Natural killer cell (primary cell): ENCODE measurements around the gene AP2B1. TPM values are rescaled to one million over a fixed set of nuclear protein-coding genes. Genes with fewer than 3 reads are reported as not detected.

Source experiments
- ATAC-seq, 3 donors: fragments of 150-1000 bp in 2 of 3; fragments of 200-7000 bp in 1 of 3; cut with Tn5 transposase; 1 replicate in 1 of 3; 2 replicates in 2 of 3; pipeline ENCODE4 v1.10.0; 2021; ENCODE audit warnings: mild to moderate bottlenecking in 2 of 3, moderate library complexity in 2 of 3
- DNase-seq, 2 donors: peaks; one replicate each; pipeline versions ENCODE4 v3.0.0 to v3.0.0-alpha.2; 2013 to 2021; ENCODE audit warnings: mixed read lengths in 1 of 2
- H3K27ac ChIP-seq: one replicate; pipeline ENCODE4 v1.5.1; 2013; ENCODE audit warnings: mild to moderate bottlenecking, low read length
- H3K27me3 ChIP-seq: one replicate; pipeline ENCODE4 v1.6.1; 2013; ENCODE audit warnings: low read length; ENCODE audit not compliant: control insufficient read depth, insufficient read depth
- H3K36me3 ChIP-seq: one replicate; pipeline ENCODE4 v1.6.1; 2013; ENCODE audit warnings: low read length; ENCODE audit not compliant: control insufficient read depth, insufficient read depth
- H3K4me1 ChIP-seq: one replicate; pipeline ENCODE4 v1.6.1; 2013; ENCODE audit warnings: low read length; ENCODE audit not compliant: control insufficient read depth, insufficient read depth
- H3K4me3 ChIP-seq: one replicate; pipeline ENCODE4 v1.5.1; 2013; ENCODE audit warnings: low read length
- H3K9me3 ChIP-seq: one replicate; pipeline ENCODE4 v1.6.1; 2013; ENCODE audit warnings: low read length; ENCODE audit not compliant: control insufficient read depth, insufficient read depth
- H3K27ac Mint-ChIP-seq, 2 donors: one replicate each; pipeline ENCODE4 v1.8.0; 2022; ENCODE audit warnings: mild to moderate bottlenecking in 2 of 2, mixed read lengths in 2 of 2, moderate library complexity in 1 of 2
- H3K27me3 Mint-ChIP-seq, 2 donors: one replicate each; pipeline ENCODE4 v1.8.0; 2022; ENCODE audit warnings: low read depth in 2 of 2, mixed read lengths in 2 of 2
- H3K36me3 Mint-ChIP-seq: one replicate; pipeline ENCODE4 v1.8.0; 2022; ENCODE audit warnings: mixed read lengths
- H3K4me1 Mint-ChIP-seq, 2 donors: one replicate each; pipeline ENCODE4 v1.8.0; 2022; ENCODE audit warnings: mixed read lengths in 2 of 2
- H3K4me3 Mint-ChIP-seq: one replicate; pipeline ENCODE4 v1.8.0; 2022; ENCODE audit warnings: mild to moderate bottlenecking, moderate library complexity, mixed read lengths
- H3K9me3 Mint-ChIP-seq, 2 donors: one replicate each; pipeline ENCODE4 v1.8.0; 2022; ENCODE audit warnings: mixed read lengths in 2 of 2
- WGBS: methylation state at CpG from one replicate; pipeline ENCODE4 v1.1.7; 2013; ENCODE audit warnings: missing lambda C conversion rate; ENCODE audit not compliant: insufficient coverage; 5-methylcytosine and 5-hydroxymethylcytosine counted together
- intact Hi-C: fragments of 100-400 bp; cut with micrococcal nuclease; formaldehyde crosslinking; loops from one replicate; pipeline ENCODE4 v1.14.2; 2022
- total RNA-seq, 4 donors: library from RNA; stranded (reverse); fragments of 120-200 nt in 1 of 4; gene quantifications; one replicate each; pipeline versions ENCODE4 v1.2.3 to v1.2.4, GENCODE V29; 2013 to 2022
- TF ChIP-seq, protein P1 (sequence below): fragments of 200-600 bp; IDR thresholded peaks from one replicate; pipeline ENCODE4 v1.8.0; 2022; ENCODE audit warnings: antibody characterized with exemption

AP2B1 gene
- total RNA-seq, 3 donors from 2014 or later (not counting 1 experiment from before 2014, with no cell fraction given), result 111 to 148 (median 139) TPM

- Mint-ChIP-seq H3K4me1 (peaks cover 0 to 5% of the 10 kb centered on the region in 2 donors), H3K9me3 (no peaks in the 10 kb centered on the region), H3K27me3 (no peaks in the 10 kb centered on the region), H3K27ac (no peak overlapping the region), H3K36me3 (no peaks in the 10 kb centered on the region), H3K4me3 (no peak overlapping the region)
- intact Hi-C loops, result no loop called here
- TF ChIP-seq, protein P1, sequence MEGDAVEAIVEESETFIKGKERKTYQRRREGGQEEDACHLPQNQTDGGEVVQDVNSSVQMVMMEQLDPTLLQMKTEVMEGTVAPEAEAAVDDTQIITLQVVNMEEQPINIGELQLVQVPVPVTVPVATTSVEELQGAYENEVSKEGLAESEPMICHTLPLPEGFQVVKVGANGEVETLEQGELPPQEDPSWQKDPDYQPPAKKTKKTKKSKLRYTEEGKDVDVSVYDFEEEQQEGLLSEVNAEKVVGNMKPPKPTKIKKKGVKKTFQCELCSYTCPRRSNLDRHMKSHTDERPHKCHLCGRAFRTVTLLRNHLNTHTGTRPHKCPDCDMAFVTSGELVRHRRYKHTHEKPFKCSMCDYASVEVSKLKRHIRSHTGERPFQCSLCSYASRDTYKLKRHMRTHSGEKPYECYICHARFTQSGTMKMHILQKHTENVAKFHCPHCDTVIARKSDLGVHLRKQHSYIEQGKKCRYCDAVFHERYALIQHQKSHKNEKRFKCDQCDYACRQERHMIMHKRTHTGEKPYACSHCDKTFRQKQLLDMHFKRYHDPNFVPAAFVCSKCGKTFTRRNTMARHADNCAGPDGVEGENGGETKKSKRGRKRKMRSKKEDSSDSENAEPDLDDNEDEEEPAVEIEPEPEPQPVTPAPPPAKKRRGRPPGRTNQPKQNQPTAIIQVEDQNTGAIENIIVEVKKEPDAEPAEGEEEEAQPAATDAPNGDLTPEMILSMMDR, result no peak
- Histone ChIP-seq H3K36me3 (peaks cover 32% of the 10 kb centered on the region), H3K4me3 (no peak overlapping the region), H3K4me1 (no peaks in the 10 kb centered on the region), H3K9me3 (no peaks in the 10 kb centered on the region), H3K27me3 (no peaks in the 10 kb centered on the region), H3K27ac (no peak overlapping the region)
- ATAC-seq (no peak), DNase-seq (no peak)
- WGBS, result 70% methylated on average over 2 of the region's 2 CpGs
Observed at GRCh38 chr17:35666070-35666469, 78.9 kb downstream of the AP2B1 start.

DNA sequence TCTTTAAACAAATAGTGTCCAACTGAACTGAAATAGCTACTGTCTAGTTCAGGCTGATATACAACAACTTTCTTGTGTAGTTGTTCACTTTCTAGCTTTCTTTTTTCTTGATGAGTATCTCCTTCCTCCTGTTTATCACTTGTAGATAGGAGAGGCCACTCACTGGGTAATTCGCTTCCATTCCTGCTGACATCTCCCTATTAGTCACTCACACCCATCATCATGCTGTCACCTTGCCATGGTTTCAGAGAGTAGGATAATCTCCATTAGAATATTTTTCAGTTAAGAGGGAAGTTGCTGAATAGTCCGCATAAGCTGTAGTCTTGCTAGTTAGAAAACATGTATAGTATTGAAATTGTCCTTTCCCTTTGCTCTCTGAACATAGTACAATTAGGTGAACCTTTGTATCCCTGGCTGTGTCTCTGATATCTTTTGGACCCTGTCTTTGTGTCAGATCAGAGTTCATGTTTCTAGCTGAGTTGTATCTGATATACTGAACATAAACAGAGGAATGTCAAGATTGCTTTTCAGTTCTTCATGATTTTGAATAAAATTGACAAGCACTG is 79.9 kb downstream of the AP2B1 start:
- TF ChIP-seq, protein P1, result no peak
- H3K9me3 Mint-ChIP-seq, result no peaks in the 10 kb centered on the region
- peaks cover 0 to 5% of the 10 kb centered on the region in 2 donors for H3K4me1 Mint-ChIP-seq
- Histone ChIP-seq H3K27ac (no peak overlapping the region), H3K4me3 (no peak overlapping the region), H3K27me3 (no peaks in the 10 kb centered on the region), H3K4me1 (no peaks in the 10 kb centered on the region), H3K36me3 (peaks cover 36% of the 10 kb centered on the region), H3K9me3 (no peaks in the 10 kb centered on the region)
- ATAC-seq (no peak), DNase-seq (no peak)
- H3K27me3 Mint-ChIP-seq, result no peaks in the 10 kb centered on the region
- H3K27ac Mint-ChIP-seq, result no peak overlapping the region
- intact Hi-C loops, result no loop called here
- WGBS, result 100% methylated on average over 1 of the region's 2 CpGs
- H3K4me3 Mint-ChIP-seq, result no peak overlapping the region
- H3K36me3 Mint-ChIP-seq, result peaks cover 6% of the 10 kb centered on the region

DNA sequence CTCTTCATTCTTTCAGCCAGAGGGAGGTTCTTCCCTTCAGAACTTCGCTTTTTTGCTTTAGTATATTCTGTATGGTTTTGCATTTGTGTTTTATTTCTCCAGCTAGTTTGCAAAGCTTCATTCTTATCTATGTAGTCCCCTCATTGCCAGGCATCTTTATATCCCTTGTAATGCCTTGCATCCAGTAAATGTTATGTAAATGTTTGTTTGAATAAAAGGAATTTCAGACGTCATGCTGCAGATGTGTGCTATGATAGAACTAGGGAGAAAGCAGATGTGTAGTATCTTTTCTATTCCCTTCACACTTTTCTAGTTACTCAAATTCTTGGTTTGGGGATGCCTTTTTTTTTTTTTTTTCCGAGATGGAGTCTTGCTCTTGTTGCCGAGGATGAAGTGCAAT is 81.7 kb downstream of the AP2B1 start:
- peaks cover 38% of the 10 kb centered on the region for H3K36me3 ChIP-seq
- no peak overlapping the region for H3K4me3 ChIP-seq
- H3K4me1 Mint-ChIP-seq, result peaks cover 0 to 5% of the 10 kb centered on the region in 2 donors
- no peaks in the 10 kb centered on the region for H3K9me3 ChIP-seq
- 85% methylated on average over 2 of the region's 4 CpGs for WGBS
- no peaks in the 10 kb centered on the region for H3K27me3 Mint-ChIP-seq
- TF ChIP-seq, protein P1, result no peak
- ATAC-seq (no peak), DNase-seq (no peak)
- no peak overlapping the region for H3K4me3 Mint-ChIP-seq
- no peak overlapping the region for H3K27ac ChIP-seq
- no peaks in the 10 kb centered on the region for H3K27me3 ChIP-seq
- intact Hi-C loops, result no loop called here
- H3K4me1 ChIP-seq, result no peaks in the 10 kb centered on the region
- no peak overlapping the region for H3K27ac Mint-ChIP-seq
- peaks cover 6% of the 10 kb centered on the region for H3K36me3 Mint-ChIP-seq
- H3K9me3 Mint-ChIP-seq, result no peaks in the 10 kb centered on the region

- no peaks in the 10 kb centered on the region for H3K4me1 ChIP-seq
- Mint-ChIP-seq H3K36me3 (peaks cover 6% of the 10 kb centered on the region), H3K4me1 (peaks cover 10% of the 10 kb centered on the region in 2 donors), H3K27me3 (no peaks in the 10 kb centered on the region), H3K9me3 (no peaks in the 10 kb centered on the region), H3K4me3 (no peak overlapping the region), H3K27ac (no peak overlapping the region)
- no peak overlapping the region for H3K27ac ChIP-seq
- H3K27me3 ChIP-seq, result no peaks in the 10 kb centered on the region
- intact Hi-C loops, result no loop called here
- DNase-seq (no peak), ATAC-seq (no peak)
- H3K9me3 ChIP-seq, result no peaks in the 10 kb centered on the region
- no peak overlapping the region for H3K4me3 ChIP-seq
- H3K36me3 ChIP-seq, result peaks cover 51% of the 10 kb centered on the region
- TF ChIP-seq, protein P1, result no peak
- WGBS, result 100% methylated on average over 3 of the region's 5 CpGs
Observed at GRCh38 chr17:35674552-35674951, 87.4 kb downstream of the AP2B1 start.
